Omental fat pad (tissue), 4 donors: ENCODE data around the gene ADI1. TPM values are rescaled to one million over a fixed set of nuclear protein-coding genes. Genes with fewer than 3 reads are reported as not detected.
"Not testable (repeated sequence)": the region's sequence is repeated elsewhere in the genome, so short reads cannot be mapped to it uniquely, and the experiment has no call there.

Source experiments
- ATAC-seq: fragments of 150-250 bp; one replicate; pipeline ENCODE4 v1.9.1; 2016; ENCODE audit warnings: mild to moderate bottlenecking, moderate library complexity; ENCODE audit not compliant: low FRiP score
- DNase-seq: peaks from one replicate; pipeline ENCODE4 v3.0.0-alpha.2; 2019; ENCODE audit warnings: low spot score
- total RNA-seq, 4 donors: library from RNA; depleted of rRNA; stranded (reverse); fragments of >200 nt; gene quantifications; one replicate each; pipeline ENCODE4 v1.1.0, GENCODE V29; 2016
- TF ChIP-seq, protein P1 (sequence below), 3 donors: fragments of 450-650 bp; IDR thresholded peaks; one replicate each; pipeline ENCODE4 v1.5.1; 2016 to 2017; ENCODE audit warnings: antibody characterized with exemption in 3 of 3, mild to moderate bottlenecking in 3 of 3, moderate library complexity in 2 of 3

ADI1 gene
- total RNA-seq, 4 donors from 2014 or later = 54.6 to 117 (median 71.3) TPM

DNA sequence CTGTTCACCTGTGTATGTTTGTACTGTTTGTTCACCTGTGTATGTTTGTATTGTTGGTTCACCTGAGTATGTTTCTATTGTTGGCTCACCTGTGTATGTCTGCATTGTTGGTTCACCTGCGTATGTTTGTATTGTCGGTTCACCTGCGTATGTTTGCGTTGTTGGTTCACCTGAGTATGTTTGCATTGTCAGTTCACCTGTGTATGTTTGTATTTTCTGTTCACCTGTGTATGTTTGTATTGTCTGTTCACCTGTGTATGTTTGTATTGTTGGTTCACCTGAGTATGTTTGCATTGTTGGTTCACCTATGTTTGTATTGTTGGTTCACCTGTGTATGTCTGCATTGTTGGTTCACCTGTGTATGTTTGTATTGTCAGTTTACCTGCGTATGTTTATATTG lies 14.6 kb downstream of the ADI1 start:
- ATAC-seq (no peak), DNase-seq (no peak)
- TF ChIP-seq, protein P1, sequence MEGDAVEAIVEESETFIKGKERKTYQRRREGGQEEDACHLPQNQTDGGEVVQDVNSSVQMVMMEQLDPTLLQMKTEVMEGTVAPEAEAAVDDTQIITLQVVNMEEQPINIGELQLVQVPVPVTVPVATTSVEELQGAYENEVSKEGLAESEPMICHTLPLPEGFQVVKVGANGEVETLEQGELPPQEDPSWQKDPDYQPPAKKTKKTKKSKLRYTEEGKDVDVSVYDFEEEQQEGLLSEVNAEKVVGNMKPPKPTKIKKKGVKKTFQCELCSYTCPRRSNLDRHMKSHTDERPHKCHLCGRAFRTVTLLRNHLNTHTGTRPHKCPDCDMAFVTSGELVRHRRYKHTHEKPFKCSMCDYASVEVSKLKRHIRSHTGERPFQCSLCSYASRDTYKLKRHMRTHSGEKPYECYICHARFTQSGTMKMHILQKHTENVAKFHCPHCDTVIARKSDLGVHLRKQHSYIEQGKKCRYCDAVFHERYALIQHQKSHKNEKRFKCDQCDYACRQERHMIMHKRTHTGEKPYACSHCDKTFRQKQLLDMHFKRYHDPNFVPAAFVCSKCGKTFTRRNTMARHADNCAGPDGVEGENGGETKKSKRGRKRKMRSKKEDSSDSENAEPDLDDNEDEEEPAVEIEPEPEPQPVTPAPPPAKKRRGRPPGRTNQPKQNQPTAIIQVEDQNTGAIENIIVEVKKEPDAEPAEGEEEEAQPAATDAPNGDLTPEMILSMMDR (IDR thresholded peaks at IDR 0.05) = no peak

DNA sequence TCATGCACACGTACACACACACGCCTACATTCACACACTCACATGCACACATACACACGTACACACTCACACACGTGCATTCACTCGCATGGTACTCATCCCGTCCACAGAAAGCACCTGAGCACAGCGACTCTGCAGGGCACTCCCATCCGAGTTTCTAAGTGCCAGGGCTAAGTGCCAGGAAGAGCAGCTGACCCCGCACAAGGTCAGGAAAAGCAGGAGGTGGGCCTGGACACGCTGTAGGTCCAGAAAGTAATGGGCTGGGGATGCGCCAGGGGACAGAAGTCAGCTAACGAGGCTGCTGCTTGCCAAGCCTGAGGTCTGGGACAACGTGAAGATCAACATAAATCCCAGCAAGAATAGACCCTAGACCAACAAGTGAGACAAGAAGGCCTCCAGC lies 15.8 kb downstream of the ADI1 start:
- DNase-seq = no peak
- TF ChIP-seq, protein P1 (IDR thresholded peaks at IDR 0.05) = no peak
- no peak for ATAC-seq

DNA sequence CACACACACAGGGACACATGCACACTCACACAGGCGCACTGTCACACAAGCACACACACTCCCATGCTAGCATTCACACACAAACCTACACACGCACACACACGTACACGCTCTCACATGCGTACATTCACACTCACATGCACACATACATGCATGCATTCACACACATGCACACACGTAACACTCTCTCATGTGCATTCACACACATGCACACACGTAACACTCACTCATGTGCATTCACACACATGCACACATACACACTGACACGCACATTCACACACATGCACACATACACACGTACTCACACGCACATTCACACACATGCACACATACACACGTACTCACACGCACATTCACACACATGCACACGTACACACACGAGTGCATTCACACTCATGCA lies 16.3 kb downstream of the ADI1 start:
- TF ChIP-seq, protein P1 (IDR thresholded peaks at IDR 0.05) = no peak
- DNase-seq = no peak
- ATAC-seq = no peak

GRCh38 chr2:3500326-3500899 lies 18.9 kb downstream of the ADI1 start:
- no peak for DNase-seq
- ATAC-seq = no peak

DNA sequence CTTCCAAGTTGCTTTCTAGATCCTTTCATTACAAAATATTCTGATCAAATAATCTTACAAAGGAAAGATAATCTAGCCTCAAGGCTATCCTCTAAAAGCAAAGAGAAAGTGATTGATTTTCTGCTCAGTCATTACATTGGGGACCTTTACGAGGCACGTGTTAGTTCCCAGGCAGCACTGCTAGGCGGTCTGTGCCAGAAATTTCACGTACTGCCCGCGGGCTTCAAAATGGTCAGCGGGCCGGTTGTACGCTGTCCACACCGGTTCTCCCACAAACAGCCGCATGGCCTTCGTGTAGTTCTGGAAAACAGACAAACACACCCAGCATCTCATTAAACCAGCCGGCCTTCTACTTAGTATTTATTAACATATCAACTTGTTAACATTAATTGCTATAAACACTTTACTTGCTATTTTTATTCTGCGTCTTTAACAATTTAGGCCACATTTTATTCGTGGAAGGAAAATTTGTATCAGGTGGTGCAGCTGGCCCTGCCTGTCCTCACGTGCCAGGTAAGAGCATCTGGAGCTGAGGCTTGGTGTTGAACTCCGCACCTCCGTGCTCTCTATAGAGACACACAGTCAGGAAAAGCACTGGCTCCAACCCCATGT lies 20.4 kb downstream of the ADI1 start:
- ATAC-seq = no peak

More at GRCh38 chr2:3500326-3500899, 18.9 kb downstream of the ADI1 start:
- TF ChIP-seq, protein P1 (IDR thresholded peaks at IDR 0.05) = no peak

DNA sequence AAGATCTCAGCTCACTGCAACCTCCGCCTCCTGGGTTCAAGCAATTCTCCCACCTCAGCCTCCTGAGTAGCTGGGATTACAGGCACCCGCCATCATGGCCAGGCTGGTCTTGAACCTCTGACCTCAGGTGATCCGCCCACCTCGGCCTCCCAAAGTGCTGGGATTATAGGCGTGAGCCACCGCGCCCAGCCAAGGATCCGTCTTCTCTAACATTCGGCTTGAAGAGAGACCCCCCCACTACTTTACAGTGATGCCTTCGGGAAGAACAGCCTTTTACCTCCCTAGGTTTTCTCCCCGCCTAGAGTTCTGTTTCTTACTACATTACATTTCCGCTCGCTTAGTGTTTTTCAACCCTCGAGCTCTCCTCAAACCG lies 22.6 kb downstream of the ADI1 start:
- not testable (repeated sequence) for DNase-seq, ATAC-seq

More for the DNA sequence above, 20.4 kb downstream of the ADI1 start:
- no peak for DNase-seq
- TF ChIP-seq, protein P1 (IDR thresholded peaks at IDR 0.05) = no peak

- TF ChIP-seq, protein P1 (IDR thresholded peaks at IDR 0.05) = no peak
- no peak for ATAC-seq
- no peak for DNase-seq
These were observed 24.2 kb downstream of the ADI1 start for GRCh38 chr2:3494984-3495666.
